ENCODE results near the gene IGF2R.

IGF2R gene

GRCh38 chr6:159976686-159977254 lies 7.9 kb downstream of the IGF2R start:
- Histone ChIP-seq H3K4me1 (ENCODE audit: low read length) (peaks cover 34% of the 10 kb centered on the region), H3K4me3 (ENCODE audit: low read length) (no peak overlapping the region), H3K27ac (ENCODE audit: low read length) (no peak overlapping the region)

GRCh38 chr6:159977255-159977903 lies 8.5 kb downstream of the IGF2R start:
- no peaks in the 10 kb centered on the region for H3K36me3 ChIP-seq (replicated peaks; ENCODE audit: low read depth, low read length)
- peaks cover 91% of the 10 kb centered on the region for H3K79me2 ChIP-seq (ENCODE audit: low read length)
- H3K4me1 ChIP-seq (ENCODE audit: low read length), result peaks cover 40% of the 10 kb centered on the region
- H3K9ac ChIP-seq (ENCODE audit: low read length), result no peak overlapping the region
- no peak overlapping the region for H2AFZ ChIP-seq (ENCODE audit: low read depth, low read length)
- H3K27ac ChIP-seq (ENCODE audit: low read length), result no peak overlapping the region
- TF ChIP-seq EZH2phosphoT487 (IDR thresholded peaks at IDR 0.05; ENCODE audit: low read depth), result no peak
- no peak for TF ChIP-seq CTCF (IDR thresholded peaks at IDR 0.05; ENCODE audit: low read depth, low read length)
- H3K4me3 ChIP-seq (ENCODE audit: low read length), result no peak overlapping the region
- H3K9me3 ChIP-seq (ENCODE audit: insufficient read depth, low read length), result no peaks in the 10 kb centered on the region
- no peaks in the 10 kb centered on the region for H3K27me3 ChIP-seq (ENCODE audit: low read depth, low read length)
- H4K20me1 ChIP-seq (ENCODE audit: insufficient read depth, low read length), result peaks cover 20% of the 10 kb centered on the region; the same call in 1 of the 2 replicates
- no peak overlapping the region for H3K4me2 ChIP-seq (ENCODE audit: low read length)

More at GRCh38 chr6:159976686-159977254, 7.9 kb downstream of the IGF2R start:
- H2AFZ ChIP-seq (ENCODE audit: low read depth, low read length), result no peak overlapping the region
- peaks cover 91% of the 10 kb centered on the region for H3K79me2 ChIP-seq (ENCODE audit: low read length)
- no peaks in the 10 kb centered on the region for H3K36me3 ChIP-seq (replicated peaks; ENCODE audit: low read depth, low read length)
- no peak overlapping the region for H3K4me2 ChIP-seq (ENCODE audit: low read length)
- H3K9me3 ChIP-seq (ENCODE audit: insufficient read depth, low read length), result no peaks in the 10 kb centered on the region
- TF ChIP-seq EZH2phosphoT487 (IDR thresholded peaks at IDR 0.05; ENCODE audit: low read depth) (no peak), CTCF (IDR thresholded peaks at IDR 0.05; ENCODE audit: low read depth, low read length) (no peak)
- H3K9ac ChIP-seq (ENCODE audit: low read length), result no peak overlapping the region
- H4K20me1 ChIP-seq (ENCODE audit: insufficient read depth, low read length), result peaks cover 21% of the 10 kb centered on the region; the same call in 1 of the 2 replicates
- no peaks in the 10 kb centered on the region for H3K27me3 ChIP-seq (ENCODE audit: low read depth, low read length)

GRCh38 chr6:159977904-159978268 lies 9.0 kb downstream of the IGF2R start:
- H3K36me3 ChIP-seq (replicated peaks; ENCODE audit: low read depth, low read length), result no peaks in the 10 kb centered on the region
- H3K9me3 ChIP-seq (ENCODE audit: insufficient read depth, low read length), result no peaks in the 10 kb centered on the region
- no peak overlapping the region for H3K9ac ChIP-seq (ENCODE audit: low read length)
- H3K27ac ChIP-seq (ENCODE audit: low read length), result no peak overlapping the region
- no peak overlapping the region for H3K4me3 ChIP-seq (ENCODE audit: low read length)
- peaks cover 15% of the 10 kb centered on the region; the same call in 1 of the 2 replicates for H4K20me1 ChIP-seq (ENCODE audit: insufficient read depth, low read length)
- H3K79me2 ChIP-seq (ENCODE audit: low read length), result peaks cover 91% of the 10 kb centered on the region
- H3K27me3 ChIP-seq (ENCODE audit: low read depth, low read length), result no peaks in the 10 kb centered on the region
- peak overlapping the region; percentile 84 for H3K4me2 ChIP-seq (ENCODE audit: low read length)
- H2AFZ ChIP-seq (ENCODE audit: low read depth, low read length), result no peak overlapping the region
- H3K4me1 ChIP-seq (ENCODE audit: low read length), result peaks cover 46% of the 10 kb centered on the region
- TF ChIP-seq EZH2phosphoT487 (IDR thresholded peaks at IDR 0.05; ENCODE audit: low read depth), result no peak
- no peak for TF ChIP-seq CTCF (IDR thresholded peaks at IDR 0.05; ENCODE audit: low read depth, low read length)

- peak overlapping the region; percentile 50 for H3K4me3 ChIP-seq (ENCODE audit: low read length)
- H3K27ac ChIP-seq (ENCODE audit: low read length), result peak overlapping the region; percentile 39
- no peaks in the 10 kb centered on the region for H3K27me3 ChIP-seq (ENCODE audit: low read depth, low read length)
- H4K20me1 ChIP-seq (ENCODE audit: insufficient read depth, low read length), result peaks cover 14% of the 10 kb centered on the region; the same call in 1 of the 2 replicates
- peak overlapping the region; percentile 38 for H3K9ac ChIP-seq (ENCODE audit: low read length)
- H3K79me2 ChIP-seq (ENCODE audit: low read length), result peaks cover 91% of the 10 kb centered on the region
- no peak for TF ChIP-seq CTCF (IDR thresholded peaks at IDR 0.05; ENCODE audit: low read depth, low read length)
- TF ChIP-seq EZH2phosphoT487 (IDR thresholded peaks at IDR 0.05; ENCODE audit: low read depth), result no peak
- H2AFZ ChIP-seq (ENCODE audit: low read depth, low read length), result no peak overlapping the region
- H3K36me3 ChIP-seq (replicated peaks; ENCODE audit: low read depth, low read length), result no peaks in the 10 kb centered on the region
- no peaks in the 10 kb centered on the region for H3K9me3 ChIP-seq (ENCODE audit: insufficient read depth, low read length)
- peaks cover 52% of the 10 kb centered on the region for H3K4me1 ChIP-seq (ENCODE audit: low read length)
- H3K4me2 ChIP-seq (ENCODE audit: low read length), result peak overlapping the region; percentile 84
Observed at GRCh38 chr6:159978291-159979135, 9.6 kb downstream of the IGF2R start.
